DMS79 treated with DMSO at 0.1 percent for 48 hours (cell line): ENCODE results near the gene ARG2.
A peak's percentile ranks its signal among the peaks of the same experiment; 100 is the strongest.

Source experiments
- DNase-seq: peaks from one replicate; lab custom pipeline; 2025; lab: John Stamatoyannopoulos, UW

ARG2 gene

DNA sequence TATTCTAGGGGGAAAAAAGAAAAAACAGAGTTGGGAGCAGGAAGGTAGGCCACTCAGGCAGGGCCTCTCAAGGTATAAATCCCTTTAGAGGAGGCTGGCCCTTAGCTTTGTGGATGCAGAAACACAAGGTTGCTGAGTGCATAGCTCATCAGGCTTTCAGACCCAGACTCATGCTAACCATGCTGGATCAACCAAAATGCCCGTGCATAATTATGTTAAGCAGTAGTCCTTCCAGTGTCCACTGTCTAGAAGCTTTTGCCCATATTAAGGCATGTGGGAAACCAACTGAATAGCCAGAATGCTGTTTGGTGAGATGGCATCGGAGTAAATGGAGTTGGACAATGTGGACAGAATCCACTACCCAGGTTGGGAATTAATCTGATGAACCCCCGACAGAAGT is 18.9 kb downstream of the ARG2 start:
- DNase-seq: no peak

DNA sequence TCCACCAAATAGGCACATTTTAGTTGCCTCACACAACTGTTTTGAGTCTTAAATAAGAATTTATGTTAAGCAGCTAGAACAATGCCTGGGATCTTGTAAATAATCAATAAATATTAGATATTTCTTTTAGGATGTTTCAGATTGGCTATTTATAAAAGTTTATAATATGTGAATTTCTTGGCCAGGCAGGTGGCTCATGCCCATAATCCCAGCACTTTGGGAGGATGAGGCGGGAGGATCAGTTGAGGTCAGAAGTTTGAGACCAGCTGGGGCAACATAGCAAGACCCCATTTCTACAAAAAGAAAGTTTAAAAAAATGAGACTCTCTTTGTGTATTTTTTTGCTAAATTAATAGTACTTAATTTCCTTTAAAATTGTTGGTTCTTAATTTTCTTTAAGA is 21.8 kb downstream of the ARG2 start:
- DNase-seq: no peak

DNA sequence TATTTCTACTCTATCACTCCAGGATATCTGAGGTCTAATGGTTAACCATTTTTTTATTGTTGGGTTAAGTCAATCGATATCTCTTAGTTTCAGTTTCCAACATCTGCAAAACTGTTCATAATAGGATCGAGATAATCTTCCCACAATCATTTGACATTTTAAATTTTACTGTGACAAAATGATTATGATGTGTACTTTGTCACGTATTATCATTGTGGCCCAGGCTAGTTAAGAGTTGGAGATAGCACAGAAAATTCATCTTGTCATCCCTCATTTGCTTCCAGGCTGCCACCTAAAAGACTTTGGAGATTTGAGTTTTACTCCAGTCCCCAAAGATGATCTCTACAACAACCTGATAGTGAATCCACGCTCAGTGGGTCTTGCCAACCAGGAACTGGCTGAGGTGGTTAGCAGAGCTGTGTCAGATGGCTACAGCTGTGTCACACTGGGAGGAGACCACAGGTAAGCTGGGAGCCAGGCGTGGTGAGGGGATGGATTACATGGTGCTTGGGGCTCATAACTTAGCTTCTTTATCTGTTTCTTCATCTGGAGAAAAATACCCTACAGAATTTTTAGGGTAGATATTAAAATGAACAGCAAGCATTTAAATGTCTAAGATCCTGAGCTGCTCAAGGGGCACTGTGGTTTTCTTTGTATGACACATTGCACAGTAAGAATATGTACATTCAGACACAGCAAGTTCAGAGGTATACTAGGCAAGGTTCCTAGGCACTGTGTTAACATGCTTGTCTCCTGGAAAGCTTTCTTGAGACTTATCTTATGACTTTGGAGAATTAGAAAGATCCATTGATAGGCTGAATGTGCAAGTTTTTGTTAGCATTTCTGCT is 22.4 kb downstream of the ARG2 start:
- no peak for DNase-seq

DNA sequence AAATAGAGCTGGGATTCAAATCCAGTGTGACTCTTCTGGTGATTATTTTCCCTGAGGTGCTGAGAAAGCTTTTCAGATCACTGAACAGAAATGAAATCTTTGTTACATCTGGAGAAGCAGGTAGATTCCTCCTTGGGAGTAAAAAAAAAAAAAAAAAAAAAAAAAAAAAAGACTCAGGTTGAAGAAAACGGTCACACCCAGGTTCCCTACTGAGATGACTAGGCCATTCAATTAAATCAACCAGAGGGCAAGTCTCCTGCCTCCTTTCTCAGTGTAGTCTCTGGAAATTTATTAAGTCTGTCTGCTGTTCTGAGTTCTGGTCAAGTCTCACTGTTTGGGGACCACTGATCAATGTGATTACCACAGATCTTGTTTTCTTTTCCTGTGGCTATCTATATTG is 24.0 kb downstream of the ARG2 start:
- no peak for DNase-seq

DNA sequence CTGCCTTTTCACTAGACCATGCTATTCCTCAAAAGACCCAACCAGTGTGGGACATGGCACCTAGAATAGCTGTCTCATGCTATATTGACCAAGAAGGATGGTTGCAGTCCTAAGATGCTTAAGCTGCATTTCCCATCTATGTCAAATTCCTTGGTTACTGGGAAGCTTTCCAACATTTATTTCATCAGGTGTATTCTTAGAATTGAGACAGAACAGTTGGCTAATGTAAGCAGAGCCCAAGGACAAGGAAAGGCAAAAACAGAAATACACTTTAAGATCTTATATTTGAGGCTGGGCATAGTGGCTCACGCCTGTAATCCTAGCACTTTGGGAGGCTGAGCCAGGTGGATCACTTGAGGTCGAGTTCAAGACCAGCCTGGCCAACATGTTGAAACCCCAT is 24.7 kb downstream of the ARG2 start:
- DNase-seq: no peak

DNA sequence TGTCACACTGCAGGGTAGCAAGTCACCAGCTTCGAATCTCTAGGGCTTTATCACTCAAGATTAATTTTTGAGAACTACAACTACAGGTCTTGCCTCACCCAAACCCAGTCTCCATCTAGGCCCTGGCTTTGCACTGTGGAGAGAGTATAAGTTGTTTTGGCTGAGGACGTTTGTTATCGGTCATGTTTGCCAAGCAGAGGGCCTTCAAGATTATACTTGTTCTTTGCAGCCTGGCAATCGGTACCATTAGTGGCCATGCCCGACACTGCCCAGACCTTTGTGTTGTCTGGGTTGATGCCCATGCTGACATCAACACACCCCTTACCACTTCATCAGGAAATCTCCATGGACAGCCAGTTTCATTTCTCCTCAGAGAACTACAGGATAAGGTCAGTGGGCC is 25.7 kb downstream of the ARG2 start:
- DNase-seq: no peak

DNA sequence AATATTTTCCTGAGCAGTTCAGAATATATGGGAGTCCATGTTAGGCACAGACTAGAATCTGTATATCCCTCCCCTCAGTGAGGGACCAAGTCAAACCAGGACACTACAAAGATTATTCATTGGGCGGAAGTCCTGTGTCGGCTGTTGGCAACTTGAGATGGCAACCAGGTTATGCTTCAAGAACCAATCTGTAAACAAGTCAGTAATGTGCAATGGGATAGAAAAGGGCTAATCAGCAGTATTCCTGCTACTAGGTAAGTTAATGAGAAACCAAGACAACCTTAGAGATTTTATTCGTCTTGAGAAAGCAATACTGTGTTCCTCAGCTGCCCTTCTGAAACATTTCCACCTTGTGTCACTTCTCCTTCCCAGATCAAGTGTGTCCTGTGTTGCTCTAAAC is 26.4 kb downstream of the ARG2 start:
- no peak for DNase-seq

DNA sequence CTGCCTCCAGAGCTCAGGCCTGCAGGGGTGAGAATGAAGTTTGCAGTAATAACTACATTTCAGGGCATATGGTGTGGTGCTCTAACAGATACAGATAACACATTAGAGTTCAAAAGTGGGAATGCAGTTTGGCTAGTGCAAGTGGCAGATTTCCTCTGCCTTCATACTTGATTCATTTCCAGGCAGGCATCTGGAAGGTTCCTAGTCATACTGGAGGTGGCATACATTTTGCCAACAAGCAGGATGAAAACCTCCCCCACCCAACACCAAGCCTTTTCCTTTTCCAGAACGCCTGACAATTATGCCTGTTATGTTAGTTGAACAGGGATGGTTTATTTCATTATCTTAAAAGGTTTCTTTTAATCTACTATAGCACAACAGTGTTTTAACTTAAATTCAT is 30.4 kb downstream of the ARG2 start:
- no peak for DNase-seq

DNA sequence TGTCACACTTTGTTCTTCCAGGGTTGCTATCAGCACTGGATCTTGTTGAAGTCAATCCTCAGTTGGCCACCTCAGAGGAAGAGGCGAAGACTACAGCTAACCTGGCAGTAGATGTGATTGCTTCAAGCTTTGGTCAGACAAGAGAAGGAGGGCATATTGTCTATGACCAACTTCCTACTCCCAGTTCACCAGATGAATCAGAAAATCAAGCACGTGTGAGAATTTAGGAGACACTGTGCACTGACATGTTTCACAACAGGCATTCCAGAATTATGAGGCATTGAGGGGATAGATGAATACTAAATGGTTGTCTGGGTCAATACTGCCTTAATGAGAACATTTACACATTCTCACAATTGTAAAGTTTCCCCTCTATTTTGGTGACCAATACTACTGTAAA is 31.0 kb downstream of the ARG2 start:
- no peak for DNase-seq

DNA sequence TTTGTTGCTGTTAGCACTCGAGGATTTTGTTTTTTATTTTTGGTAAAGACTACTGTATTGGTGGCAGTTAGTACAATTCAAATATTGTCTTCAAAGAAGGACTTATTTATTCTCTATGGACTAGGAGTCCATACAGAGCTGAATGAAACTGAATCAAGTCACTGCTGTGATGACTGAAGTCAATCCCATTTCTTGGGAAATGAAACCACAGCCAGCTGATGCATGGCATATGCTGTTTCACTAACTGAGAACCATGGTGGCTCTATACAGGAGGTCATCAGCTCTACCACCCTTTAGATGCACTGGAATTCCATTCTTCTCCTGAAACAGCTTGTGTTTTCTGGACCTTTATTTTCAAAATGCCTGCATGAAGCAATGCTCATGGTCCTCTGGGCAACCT is 32.5 kb downstream of the ARG2 start:
- DNase-seq: no peak

DNA sequence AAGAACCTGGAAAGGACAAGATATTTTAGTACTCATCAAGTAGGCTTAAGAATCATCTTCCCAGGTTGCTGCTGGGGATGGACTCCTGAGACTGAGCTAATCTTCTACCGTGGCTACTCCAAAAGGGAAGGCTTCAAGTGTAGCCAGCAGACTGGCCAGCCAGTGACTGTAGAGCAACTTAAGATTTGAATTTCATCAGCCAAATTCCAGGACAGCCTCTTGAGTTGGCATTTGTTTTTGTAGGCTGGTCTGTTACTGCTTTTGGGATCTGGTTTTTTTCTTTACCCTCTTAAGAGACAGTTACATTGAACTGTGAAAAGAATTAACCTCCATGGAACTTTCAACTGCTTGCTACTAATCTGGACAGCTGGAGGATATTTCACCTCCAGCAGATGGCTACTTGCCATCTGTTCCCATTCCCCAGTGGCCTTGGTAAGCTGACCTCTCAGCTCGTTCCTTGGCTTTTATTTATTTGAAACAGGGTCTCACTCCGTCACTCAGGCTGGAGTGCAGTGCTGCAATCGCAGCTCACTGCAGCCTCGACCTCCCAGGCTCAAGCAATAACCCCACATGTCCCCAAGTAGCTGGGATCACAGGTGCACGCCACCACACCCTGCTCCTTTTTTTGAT is 34.0 kb downstream of the ARG2 start:
- DNase-seq: no peak

DNA sequence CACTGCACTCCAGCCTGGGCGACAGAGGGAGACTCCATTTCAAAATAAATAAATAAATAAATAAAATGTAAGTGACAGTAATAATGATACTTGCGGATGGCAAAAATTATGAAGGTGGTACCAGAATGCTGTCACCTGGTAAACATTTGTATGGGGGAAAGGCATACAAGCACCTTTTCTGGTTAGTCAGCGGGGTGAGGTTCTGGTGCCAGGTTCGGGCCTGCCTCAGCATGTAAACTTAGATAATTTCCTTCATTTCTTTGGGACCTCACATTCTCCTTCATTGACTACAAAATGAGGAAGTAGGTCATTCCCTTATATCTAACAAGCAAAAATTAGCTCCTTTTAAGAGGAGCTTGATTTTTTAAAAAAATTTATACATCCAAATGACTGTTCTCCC is 43.9 kb downstream of the ARG2 start:
- DNase-seq: no peak

DNA sequence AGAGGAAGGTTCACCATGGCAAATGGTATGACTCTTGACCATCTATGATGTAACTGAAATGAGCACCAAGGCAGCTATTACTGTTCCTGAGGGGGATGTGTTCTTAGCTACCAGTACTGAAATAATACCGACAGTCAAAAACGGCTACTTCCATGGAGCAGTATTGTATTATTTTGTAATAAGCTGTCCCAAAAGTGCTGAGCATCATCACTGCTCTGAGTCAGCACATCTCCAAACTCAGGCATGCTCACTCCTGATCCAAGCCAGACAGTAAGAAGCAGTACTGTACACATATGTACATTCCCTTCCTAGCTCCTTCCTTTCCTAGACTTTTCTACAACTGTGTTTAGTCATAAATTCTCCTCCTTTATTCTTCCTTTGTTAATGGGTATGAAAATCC is 46.1 kb downstream of the ARG2 start:
- no peak for DNase-seq

DNA sequence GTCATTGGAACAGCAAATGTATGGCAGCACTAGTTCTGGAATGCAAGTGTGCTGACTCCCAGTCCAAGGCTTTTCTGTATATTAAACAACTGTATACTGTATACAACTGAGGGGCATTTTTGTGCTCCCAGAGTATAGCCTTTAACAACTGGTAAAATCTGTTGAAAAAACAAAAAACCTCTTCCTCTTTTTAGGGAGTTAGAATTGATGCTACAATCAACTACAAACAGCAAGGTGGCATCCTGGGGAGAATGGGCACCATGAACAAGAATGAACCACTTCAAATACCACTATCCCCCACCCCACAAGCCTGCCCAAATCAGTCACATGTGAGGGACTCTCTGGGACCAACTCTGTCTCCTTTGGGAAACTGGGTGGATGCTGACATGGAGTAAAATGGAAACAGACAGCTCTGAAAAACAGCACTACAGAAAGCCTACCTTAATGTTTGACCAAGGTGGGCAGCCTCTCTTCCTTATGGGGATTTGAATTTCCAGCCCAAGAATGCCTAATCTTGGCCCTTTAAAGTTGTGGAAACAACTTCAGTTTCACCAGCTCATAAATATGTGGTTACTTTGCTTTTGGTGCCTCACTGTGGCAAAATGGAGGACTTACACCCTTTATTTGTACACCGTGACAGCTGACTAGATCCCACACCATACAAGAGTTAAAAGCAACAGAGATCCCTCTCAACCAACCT is 47.2 kb downstream of the ARG2 start:
- peak; percentile 61 for DNase-seq

DNA sequence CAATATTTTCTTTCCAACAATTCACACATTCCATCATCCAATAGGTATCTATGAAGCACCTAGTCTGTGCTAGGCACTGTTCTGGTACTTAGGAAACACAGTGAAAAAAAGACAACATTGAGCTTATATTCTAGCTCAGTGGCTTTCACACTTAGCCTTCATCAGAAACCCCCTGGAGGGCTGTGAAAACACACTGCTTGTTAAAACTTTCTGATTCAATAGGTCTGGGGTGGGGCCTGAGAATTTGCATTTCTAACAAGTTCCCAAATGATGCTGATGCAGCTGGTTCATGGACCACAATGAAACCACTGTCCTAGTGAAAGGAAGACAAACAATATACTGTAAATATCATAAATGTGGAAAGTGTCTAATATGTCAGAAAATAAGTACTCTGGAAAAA is 48.8 kb downstream of the ARG2 start:
- DNase-seq: no peak

DNA sequence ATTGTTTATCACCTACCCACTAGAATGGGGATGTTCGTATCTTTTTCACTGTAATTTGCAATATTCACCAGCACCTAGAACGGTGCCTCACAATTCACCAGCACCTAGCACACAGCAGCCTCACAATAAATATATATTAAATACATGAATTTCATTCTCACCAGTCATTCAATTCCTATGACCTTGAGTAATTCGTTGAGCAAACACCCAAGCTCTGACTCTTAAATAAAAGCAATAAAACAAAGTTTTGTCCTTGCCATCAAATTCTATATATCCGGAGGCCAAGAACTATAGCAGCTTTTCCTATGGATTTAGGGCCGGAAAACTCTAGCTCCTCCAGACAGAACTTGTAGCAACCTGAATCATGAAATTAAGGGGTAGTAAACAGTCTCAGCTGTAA is 53.7 kb downstream of the ARG2 start:
- no peak for DNase-seq

DNA sequence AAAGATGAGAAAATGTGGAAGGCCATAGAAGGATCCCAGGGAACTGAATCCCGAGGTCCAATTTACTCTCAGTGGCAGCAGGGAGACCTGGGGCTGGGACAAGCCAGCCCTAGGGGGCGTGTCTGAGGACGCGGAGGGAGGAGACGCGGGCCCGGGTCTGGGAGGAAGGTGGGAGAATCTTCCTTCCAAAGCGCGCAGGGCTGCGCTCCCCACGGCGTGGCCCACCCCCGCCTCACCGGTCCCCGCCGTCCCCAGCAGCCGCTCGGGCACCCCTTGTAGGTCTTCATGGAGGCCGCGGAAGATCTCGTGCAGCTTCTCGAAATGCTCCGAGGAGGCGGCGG is 54.4 kb downstream of the ARG2 start:
- DNase-seq: peak; percentile 79

DNA sequence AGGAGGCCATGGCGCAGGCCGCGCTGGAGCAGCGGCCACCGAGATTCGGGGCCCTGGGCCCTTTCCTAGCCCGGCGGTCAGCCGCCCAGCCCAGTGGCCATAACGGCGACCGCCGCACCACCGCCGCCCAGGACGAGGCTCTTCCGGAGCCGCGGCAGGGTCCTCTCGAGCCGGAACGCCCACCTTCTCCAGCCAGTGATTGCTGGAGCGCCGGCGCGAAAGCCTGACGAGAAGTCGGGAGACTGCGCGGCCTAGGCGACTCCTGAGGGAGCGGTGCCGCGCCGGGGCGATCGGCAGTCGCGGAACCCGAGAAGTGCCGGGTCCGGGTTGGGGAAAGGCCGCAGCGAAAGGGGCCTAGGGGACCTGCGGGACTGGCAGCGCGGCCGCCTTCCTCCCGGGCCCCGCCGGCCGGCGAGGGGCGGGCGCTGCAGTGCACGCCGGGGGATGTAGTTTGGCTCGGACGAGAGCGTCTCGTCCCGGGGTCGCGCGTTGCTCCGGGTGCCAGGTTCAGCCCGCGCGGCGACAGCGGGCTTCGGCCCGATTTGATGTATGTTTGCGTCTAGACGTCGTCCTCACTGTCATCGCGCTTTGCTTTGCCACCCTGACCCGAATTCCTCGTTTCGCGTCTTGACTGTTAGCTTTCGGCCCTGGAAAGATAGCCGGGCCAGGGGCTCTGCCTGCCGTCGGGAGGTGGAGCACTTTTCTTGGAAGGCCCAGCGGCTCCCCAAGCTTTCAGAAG is 54.9 kb downstream of the ARG2 start, which contains the start of gene VTI1B:
TSS of gene VTI1B (minus strand) at position 153 of the 739 bp plus-strand sequence. CDS start at position 10, 143 bp downstream.
- peak; percentile 87 for DNase-seq

DNA sequence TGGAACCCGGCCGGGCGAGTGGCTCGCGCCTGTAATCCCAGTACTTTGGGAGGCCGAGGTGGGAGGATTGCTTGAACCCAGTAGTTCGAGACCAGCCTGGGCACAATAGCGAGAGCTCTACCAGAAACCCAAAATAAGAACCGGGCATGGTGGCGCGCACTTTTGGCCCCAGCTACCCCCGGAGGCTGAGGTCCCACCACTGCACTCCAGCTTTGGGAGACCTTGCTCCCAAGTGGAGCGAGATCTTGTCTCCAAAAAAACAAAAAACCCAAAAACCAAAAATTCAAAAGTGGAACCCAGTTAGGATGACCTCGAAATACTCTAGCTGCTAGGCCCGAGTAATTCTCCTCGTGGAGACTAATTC is 55.5 kb downstream of the ARG2 start:
- no peak for DNase-seq

DNA sequence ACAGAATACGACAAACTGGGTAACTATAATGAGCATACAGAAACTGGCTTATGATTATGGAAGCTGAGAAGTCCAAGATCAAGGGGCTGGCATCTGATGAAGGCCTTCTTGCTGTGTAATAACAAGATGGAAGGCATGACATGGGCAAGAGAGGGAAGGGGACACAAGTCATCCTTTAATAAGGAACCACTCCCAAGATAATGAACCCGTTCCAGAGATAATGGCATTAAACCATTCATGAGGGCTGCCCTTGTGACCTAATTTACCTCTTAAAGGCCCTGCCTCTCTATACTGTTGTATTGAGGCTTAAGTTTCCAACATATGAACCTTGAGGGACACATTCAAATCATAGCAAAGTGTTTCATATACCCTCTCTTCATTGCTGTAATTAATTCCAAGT is 59.3 kb downstream of the ARG2 start:
- DNase-seq: no peak

DNA sequence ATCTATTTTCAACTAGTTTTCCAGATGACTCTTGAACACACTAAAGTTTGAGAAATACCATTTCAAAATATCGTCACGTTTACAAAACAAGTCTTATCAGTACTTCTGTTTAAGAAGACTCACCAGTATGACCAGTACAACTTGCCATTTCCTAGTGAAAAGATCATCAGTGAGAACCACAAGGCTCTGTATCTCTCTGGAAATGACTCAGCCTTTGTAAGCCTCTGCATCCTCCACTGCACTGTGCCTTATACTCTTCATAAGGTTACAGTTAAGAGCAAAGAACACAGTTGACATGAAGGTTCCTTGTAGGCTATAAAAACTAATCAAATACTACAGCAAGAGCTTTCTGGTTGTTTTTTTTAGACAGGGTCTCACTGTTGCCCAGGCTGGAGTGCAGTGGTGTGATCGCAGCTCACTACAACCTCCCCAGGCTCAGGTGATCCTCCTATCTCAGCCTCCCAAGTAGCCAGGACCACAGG is 60.4 kb downstream of the ARG2 start:
- no peak for DNase-seq

DNA sequence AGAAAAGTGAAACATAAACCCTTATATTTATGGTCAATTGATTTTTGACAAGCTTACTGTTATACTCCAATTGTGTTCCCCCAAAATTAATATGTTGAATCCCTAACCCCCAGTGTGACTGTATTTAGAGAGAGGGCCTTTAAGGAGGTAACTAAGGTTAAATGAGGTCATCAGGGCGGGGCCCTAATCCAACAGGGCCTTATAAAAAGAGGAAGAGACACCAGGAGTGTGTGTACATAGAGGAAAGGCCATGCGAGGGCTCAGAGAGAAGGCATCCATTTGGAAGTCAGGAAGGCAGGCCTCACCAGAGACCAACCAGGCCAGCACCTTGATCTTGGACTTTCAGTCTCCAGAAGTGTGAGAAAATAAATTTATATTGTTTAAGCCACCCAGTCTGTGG is 61.2 kb downstream of the ARG2 start:
- no peak for DNase-seq
